ENCODE data around the gene UBE2D2. TPM values are rescaled to one million over a fixed set of nuclear protein-coding genes. Genes with fewer than 3 reads are reported as not detected.

The UBE2D2 gene
- total and polyA plus RNA-seq, 3 experiments from 2014 or later: 253 to 285 (median 274) TPM

- Histone ChIP-seq H3K27me3 (ENCODE audit: insufficient read depth, low read length, poor library complexity, severe bottlenecking) (peaks cover 39% of the 10 kb centered on the region), H3K9me3 (ENCODE audit: low read length) (no peaks in the 10 kb centered on the region), H3K36me3 (ENCODE audit: insufficient read depth, low read length) (no peaks in the 10 kb centered on the region), H3K4me3 (ENCODE audit: low read length) (no peak overlapping the region), H3K4me1 (ENCODE audit: insufficient read depth, low read length) (peaks cover 42% of the 10 kb centered on the region), H3K27ac (ENCODE audit: low read depth, low read length) (peak overlapping the region; percentile 81)
- Mint-ChIP-seq H3K4me1 (peaks cover 35 to 64% (median 47%) of the 10 kb centered on the region in 3 donors), H3K4me3 (peak overlapping the region; percentile 15 to 96 (median 89)), H3K27ac (peak overlapping the region; percentile 3 to 91 (median 78)), H3K36me3 (peaks cover 0 to 3% (median 0%) of the 10 kb centered on the region in 3 donors), H3K9me3 (no peaks in the 10 kb centered on the region), H3K27me3 (peaks cover 11 to 26% of the 10 kb centered on the region in 2 donors)
- DNase-seq: no peak
- POLR2A ChIA-PET: interaction anchor here (0.6 to 2.5 kb wide), 6 partner anchors 13 to 91 kb away, joined by 3 to 18 read pairs (median 4); no protein-coding TSS in a partner anchor
- CTCF ChIA-PET: interaction anchor here (0.9 to 5.2 kb wide), 10 partner anchors 11 to 134 kb away, joined by 3 to 58 read pairs (median 4); no protein-coding TSS in a partner anchor
Measured at GRCh38 chr5:139651043-139651834, 90.1 kb downstream of the UBE2D2 start.

DNA sequence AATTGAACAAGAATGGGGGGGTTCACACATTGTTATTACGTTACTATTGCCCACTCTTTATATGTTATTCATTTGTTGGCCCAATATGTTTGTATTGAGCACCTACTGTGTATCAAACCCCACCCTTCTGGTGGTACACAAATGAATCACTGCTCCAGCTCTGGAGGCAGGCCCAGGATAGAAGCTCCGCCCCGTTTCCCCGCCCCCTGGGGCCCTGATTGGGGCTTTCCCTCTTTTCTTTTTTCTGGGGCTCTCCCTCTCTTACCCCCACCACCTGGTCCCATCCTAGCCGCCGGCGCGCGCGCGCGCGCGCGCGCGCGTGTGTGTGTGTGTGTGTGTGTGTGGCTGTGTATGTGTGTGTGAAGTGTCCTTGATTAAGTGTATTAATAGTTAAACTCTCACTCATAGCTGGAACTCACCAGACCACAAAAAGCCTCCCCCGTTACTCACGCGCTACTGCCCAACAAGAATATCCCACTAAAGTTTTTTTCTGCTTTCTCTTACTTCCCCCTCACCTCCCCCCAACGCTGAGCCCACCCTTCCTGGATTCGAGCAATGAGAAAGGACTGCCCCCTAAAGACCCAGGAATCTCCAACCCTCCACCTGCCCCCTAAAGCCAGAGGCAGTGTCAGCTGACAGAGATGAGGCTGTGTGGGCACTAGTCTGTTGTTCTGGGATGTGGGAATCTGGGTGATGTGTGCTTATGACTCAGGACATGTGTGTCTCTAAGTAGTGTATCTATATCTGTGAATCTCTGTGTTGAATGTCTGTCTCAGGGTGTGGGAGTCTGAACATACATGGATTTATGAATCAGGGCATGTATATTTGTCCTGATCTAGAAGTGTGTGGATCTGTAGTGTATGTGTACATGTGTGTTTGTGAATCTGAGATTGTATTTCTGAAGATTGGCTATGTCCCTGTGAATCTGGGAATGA, 91.0 kb downstream of the UBE2D2 start:
- Histone ChIP-seq H3K27me3 (ENCODE audit: insufficient read depth, low read length, poor library complexity, severe bottlenecking) (peaks cover 39% of the 10 kb centered on the region), H3K9me3 (ENCODE audit: low read length) (no peaks in the 10 kb centered on the region), H3K27ac (ENCODE audit: low read depth, low read length) (no peak overlapping the region), H3K4me3 (ENCODE audit: low read length) (peak overlapping the region; percentile 38), H3K36me3 (ENCODE audit: insufficient read depth, low read length) (no peaks in the 10 kb centered on the region), H3K4me1 (ENCODE audit: insufficient read depth, low read length) (peaks cover 40% of the 10 kb centered on the region)
- H3K27me3 Mint-ChIP-seq: peaks cover 11 to 26% of the 10 kb centered on the region in 2 donors
- peaks cover 0 to 3% (median 0%) of the 10 kb centered on the region in 3 donors for H3K36me3 Mint-ChIP-seq
- DNase-seq: peak; percentile 50 to 82 (median 72)
- ChIA-PET CTCF (interaction anchor here (0.8 to 5.2 kb wide), 5 partner anchors 12 to 114 kb away, joined by 3 to 58 read pairs (median 4); no protein-coding TSS in a partner anchor), POLR2A (interaction anchor here (0.6 to 2.5 kb wide), 5 partner anchors 14 to 91 kb away, joined by 3 to 18 read pairs (median 4); no protein-coding TSS in a partner anchor)
- H3K4me1 Mint-ChIP-seq: peaks cover 36 to 57% (median 48%) of the 10 kb centered on the region in 3 donors
- H3K4me3 Mint-ChIP-seq: peak overlapping the region; percentile 15 to 96 (median 70)
- H3K9me3 Mint-ChIP-seq: no peaks in the 10 kb centered on the region
- H3K27ac Mint-ChIP-seq: peak overlapping the region; percentile 12 to 91 (median 78)

GRCh38 chr5:139652788-139653241, 91.7 kb downstream of the UBE2D2 start:
- CTCF ChIA-PET: interaction anchor here (1.6 kb wide), 1 partner anchor 13 kb away, joined by 4 read pairs; no protein-coding TSS in a partner anchor
- peaks cover 34% of the 10 kb centered on the region for H3K4me1 ChIP-seq (ENCODE audit: insufficient read depth, low read length)

GRCh38 chr5:139653616-139654015, 92.5 kb downstream of the UBE2D2 start:
- DNase-seq: no peak
- Mint-ChIP-seq H3K27ac (peak overlapping the region; percentile 28 to 97 (median 78)), H3K27me3 (peaks cover 10 to 26% of the 10 kb centered on the region in 2 donors), H3K4me1 (peaks cover 47 to 62% (median 56%) of the 10 kb centered on the region in 3 donors), H3K36me3 (peaks cover 0 to 3% (median 0%) of the 10 kb centered on the region in 3 donors), H3K4me3 (peak overlapping the region in 6 of 7 donors; percentile 44 to 96 (median 64)), H3K9me3 (no peaks in the 10 kb centered on the region)
- H3K27me3 ChIP-seq (ENCODE audit: insufficient read depth, low read length, poor library complexity, severe bottlenecking): peaks cover 32% of the 10 kb centered on the region
- ChIA-PET POLR2A (interaction anchor here (1.1 to 2.5 kb wide), 2 partner anchors 18 to 88 kb away, joined by 5 to 18 read pairs; no protein-coding TSS in a partner anchor), CTCF (interaction anchor here (1.0 kb wide), 2 partner anchors 16 to 18 kb away, joined by 3 to 4 read pairs; no protein-coding TSS in a partner anchor)
- no peak overlapping the region for H3K27ac ChIP-seq (ENCODE audit: low read depth, low read length)
- H3K4me1 ChIP-seq (ENCODE audit: insufficient read depth, low read length): peaks cover 39% of the 10 kb centered on the region
- no peaks in the 10 kb centered on the region for H3K36me3 ChIP-seq (ENCODE audit: insufficient read depth, low read length)
- no peaks in the 10 kb centered on the region for H3K9me3 ChIP-seq (ENCODE audit: low read length)
- no peak overlapping the region for H3K4me3 ChIP-seq (ENCODE audit: low read length)

More at GRCh38 chr5:139652788-139653241, 91.7 kb downstream of the UBE2D2 start:
- peak in 1 of 5 donors; percentile 34 for DNase-seq
- Mint-ChIP-seq H3K4me1 (peaks cover 42 to 56% (median 50%) of the 10 kb centered on the region in 3 donors), H3K9me3 (no peaks in the 10 kb centered on the region), H3K36me3 (peaks cover 0 to 3% (median 0%) of the 10 kb centered on the region in 3 donors), H3K27ac (peak overlapping the region; percentile 12 to 91 (median 78)), H3K27me3 (peaks cover 11 to 26% of the 10 kb centered on the region in 2 donors), H3K4me3 (peak overlapping the region; percentile 15 to 96 (median 70))
- Histone ChIP-seq H3K9me3 (ENCODE audit: low read length) (no peaks in the 10 kb centered on the region), H3K4me3 (ENCODE audit: low read length) (peak overlapping the region; percentile 38), H3K27me3 (ENCODE audit: insufficient read depth, low read length, poor library complexity, severe bottlenecking) (peaks cover 32% of the 10 kb centered on the region), H3K36me3 (ENCODE audit: insufficient read depth, low read length) (no peaks in the 10 kb centered on the region), H3K27ac (ENCODE audit: low read depth, low read length) (peak overlapping the region; percentile 6)
- POLR2A ChIA-PET: interaction anchor here (2.5 kb wide), 1 partner anchor 18 kb away, joined by 18 read pairs; no protein-coding TSS in a partner anchor

GRCh38 chr5:139654464-139654863, 93.3 kb downstream of the UBE2D2 start:
- POLR2A ChIA-PET: no interaction called here
- H3K9me3 ChIP-seq (ENCODE audit: low read length): no peaks in the 10 kb centered on the region
- no peaks in the 10 kb centered on the region for H3K36me3 ChIP-seq (ENCODE audit: insufficient read depth, low read length)
- peak overlapping the region; percentile 6 for H3K27ac ChIP-seq (ENCODE audit: low read depth, low read length)
- peaks cover 34% of the 10 kb centered on the region for H3K4me1 ChIP-seq (ENCODE audit: insufficient read depth, low read length)
- H3K27ac Mint-ChIP-seq: peak overlapping the region in 5 of 8 donors; percentile 68 to 92 (median 78)
- no peak for DNase-seq
- peaks cover 0 to 3% (median 0%) of the 10 kb centered on the region in 3 donors for H3K36me3 Mint-ChIP-seq
- no peak overlapping the region for H3K4me3 ChIP-seq (ENCODE audit: low read length)
- H3K4me3 Mint-ChIP-seq: peak overlapping the region in 1 of 7 donors; percentile 96
- peaks cover 8 to 25% of the 10 kb centered on the region in 2 donors for H3K27me3 Mint-ChIP-seq
- CTCF ChIA-PET: interaction anchor here (1.0 to 1.1 kb wide), 3 partner anchors 17 to 111 kb away, joined by 3 to 6 read pairs (median 4); no protein-coding TSS in a partner anchor
- peaks cover 29% of the 10 kb centered on the region for H3K27me3 ChIP-seq (ENCODE audit: insufficient read depth, low read length, poor library complexity, severe bottlenecking)
- H3K4me1 Mint-ChIP-seq: peaks cover 47 to 65% (median 60%) of the 10 kb centered on the region in 3 donors
- no peaks in the 10 kb centered on the region for H3K9me3 Mint-ChIP-seq

- peaks cover 29% of the 10 kb centered on the region for H3K4me1 ChIP-seq (ENCODE audit: insufficient read depth, low read length)
- no peak overlapping the region for H3K4me3 ChIP-seq (ENCODE audit: low read length)
- DNase-seq: no peak
- peaks cover 24% of the 10 kb centered on the region for H3K27me3 ChIP-seq (ENCODE audit: insufficient read depth, low read length, poor library complexity, severe bottlenecking)
- H3K4me3 Mint-ChIP-seq: no peak overlapping the region
- H3K36me3 ChIP-seq (ENCODE audit: insufficient read depth, low read length): no peaks in the 10 kb centered on the region
- H3K9me3 ChIP-seq (ENCODE audit: low read length): no peaks in the 10 kb centered on the region
- H3K27ac Mint-ChIP-seq: peak overlapping the region in 5 of 8 donors; percentile 30 to 74 (median 71)
- no peaks in the 10 kb centered on the region for H3K9me3 Mint-ChIP-seq
- ChIA-PET CTCF (interaction anchor here (1.1 kb wide), 1 partner anchor 111 kb away, joined by 6 read pairs; no protein-coding TSS in a partner anchor), POLR2A (interaction anchor here (1.0 kb wide), 1 partner anchor 21 kb away, joined by 3 read pairs; no protein-coding TSS in a partner anchor)
- H3K27me3 Mint-ChIP-seq: peaks cover 2 to 20% of the 10 kb centered on the region in 2 donors
- H3K27ac ChIP-seq (ENCODE audit: low read depth, low read length): no peak overlapping the region
- H3K4me1 Mint-ChIP-seq: peaks cover 42 to 61% (median 56%) of the 10 kb centered on the region in 3 donors
- H3K36me3 Mint-ChIP-seq: no peaks in the 10 kb centered on the region
Measured at GRCh38 chr5:139654871-139655491, 93.8 kb downstream of the UBE2D2 start.
